HCT116 (cell line): Measurements from ENCODE around the gene IFNL3. TPM values are rescaled to one million over a fixed set of nuclear protein-coding genes. Genes with fewer than 3 reads are reported as not detected.

ENCODE experiments used
- ATAC-seq: fragments of 200-7000 bp; cut with Tn5 transposase; 2 replicates; pipeline ENCODE4 v1.9.1; 2020; ENCODE audit warnings: mild to moderate bottlenecking, moderate library complexity
- BruUV-seq: library from RNA; stranded (reverse); fragments of 400-500 nt; replicated peaks from 2 replicates; lab custom pipeline; 2021; lab: Mats Ljungman, UMichigan
- CTCF ChIA-PET: fragments of 300-600 bp; sonication (Branson Sonifier 250); formaldehyde crosslinking; loops from one replicate; lab custom pipeline; 2021; ENCODE audit warnings: antibody characterized with exemption; lab: Charles Lee
- POLR2A ChIA-PET: fragments of 300-600, 350-600 bp; sonication (Branson Sonifier 250); formaldehyde crosslinking; loops from one replicate; lab custom pipeline; 2021; ENCODE audit warnings: antibody characterized with exemption; lab: Charles Lee
- RAD21 ChIA-PET, 2 experiments: fragments of 300-600 bp; sonication (Branson Sonifier 250); formaldehyde crosslinking; loops; one replicate each; lab custom pipeline; 2023; ENCODE audit warnings: low total read pairs in 2 of 2; ENCODE audit not compliant: uncharacterized antibody in 2 of 2, unreplicated experiment in 2 of 2, low non-redundant PET in 1 of 2; lab: Charles Lee
- DNase-seq: peaks from one replicate; pipeline ENCODE4 v3.0.0-alpha.2; 2010; ENCODE audit warnings: low read depth, low spot score
- H2AFZ ChIP-seq: fragments of 200-600 bp; shearing (Covaris generic), sonication (generic); 2 replicates; pipeline ENCODE4 v1.6.1; 2017; ENCODE audit warnings: low read depth, mixed run types, mixed read lengths, antibody characterized with exemption, low read length; ENCODE audit not compliant: poor library complexity, severe bottlenecking
- H3K27ac ChIP-seq: 2 replicates; pipeline ENCODE4 v1.5.1; 2012; ENCODE audit warnings: low read depth, low read length
- H3K27me3 ChIP-seq: fragments of 200-600 bp; sonication (generic); 2 replicates; pipeline ENCODE4 v1.6.1; 2016; ENCODE audit warnings: mixed run types, low read length, mixed read lengths; ENCODE audit not compliant: insufficient read depth
- H3K36me3 ChIP-seq, 2 experiments: fragments of 200-500 bp in 1 of 2; fragments of 200-600 bp in 1 of 2; sonication (Bioruptor generic) in 1 of 2; sonication (generic) in 1 of 2; 2 replicates each; pipeline versions ENCODE4 v1.5.1 to v1.6.1; 2014 to 2016; ENCODE audit warnings: low read length in 2 of 2, inconsistent platforms in 1 of 2, mixed read lengths in 1 of 2, mixed run types in 1 of 2; ENCODE audit not compliant: insufficient read depth in 2 of 2, control insufficient read depth in 1 of 2
- H3K4me1 ChIP-seq, 2 experiments: fragments of 200-600 bp in 1 of 2; sonication (generic) in 1 of 2; 2 replicates each; pipeline versions ENCODE4 v1.5.1 to v1.6.1; 2012 to 2017; ENCODE audit warnings: low read length in 2 of 2, inconsistent platforms in 1 of 2, mild to moderate bottlenecking in 1 of 2, mixed read lengths in 1 of 2, mixed run types in 1 of 2, moderate library complexity in 1 of 2; ENCODE audit not compliant: insufficient read depth in 2 of 2, control insufficient read depth in 1 of 2
- H3K4me2 ChIP-seq: fragments of 200-600 bp; sonication (generic); 2 replicates; pipeline ENCODE4 v1.6.1; 2017; ENCODE audit warnings: mixed run types, low read length, mixed read lengths
- H3K4me3 ChIP-seq, 2 experiments: fragments of 200-600 bp in 1 of 2; sonication (generic) in 1 of 2; replicated peaks in 1 of 2; 2 replicates each; pipeline ENCODE4 v1.5.1; 2011 to 2016; ENCODE audit warnings: low read length in 2 of 2, control low read depth in 1 of 2, low read depth in 1 of 2, mild to moderate bottlenecking in 1 of 2, mixed read lengths in 1 of 2, mixed run types in 1 of 2
- H3K79me2 ChIP-seq: fragments of 200-600 bp; sonication (generic); 2 replicates; pipeline ENCODE4 v1.6.1; 2017; ENCODE audit warnings: mild to moderate bottlenecking, mixed run types, low read length, moderate library complexity, mixed read lengths; ENCODE audit not compliant: insufficient read depth
- H3K9ac ChIP-seq: fragments of 200-600 bp; sonication (generic); 2 replicates; pipeline ENCODE4 v1.6.1; 2016; ENCODE audit warnings: low read length, mixed read lengths
- H3K9me2 ChIP-seq: fragments of 200-600 bp; sonication (generic), shearing (Covaris generic); 2 replicates; pipeline ENCODE4 v1.6.1; 2017; ENCODE audit warnings: mixed run types, mild to moderate bottlenecking, moderate library complexity; ENCODE audit not compliant: insufficient read depth
- H3K9me3 ChIP-seq, 2 experiments: fragments of 200-500 bp in 1 of 2; fragments of 200-600 bp in 1 of 2; sonication (Bioruptor generic) in 1 of 2; sonication (generic) in 1 of 2; 2 replicates each; pipeline ENCODE4 v1.6.1; 2014 to 2017; ENCODE audit warnings: low read length in 2 of 2, mixed read lengths in 2 of 2, inconsistent platforms in 1 of 2, low read depth in 1 of 2, mild to moderate bottlenecking in 1 of 2, mixed run types in 1 of 2, moderate library complexity in 1 of 2; ENCODE audit not compliant: control insufficient read depth in 1 of 2, insufficient read depth in 1 of 2
- H4K20me1 ChIP-seq: fragments of 200-600 bp; sonication (generic), shearing (Covaris generic); 2 replicates; pipeline ENCODE4 v1.6.1; 2017; ENCODE audit warnings: mixed run types, mild to moderate bottlenecking, moderate library complexity; ENCODE audit not compliant: insufficient read depth
- EGR1 ChIP-seq: IDR thresholded peaks from 2 replicates; pipeline ENCODE4 v1.6.1; 2012; ENCODE audit warnings: low read depth
- ELF1 ChIP-seq: IDR thresholded peaks from 2 replicates; pipeline ENCODE4 v1.6.1; 2012; ENCODE audit warnings: low read depth, borderline replicate concordance
- POLR2A ChIP-seq: IDR thresholded peaks from 2 replicates; pipeline ENCODE4 v1.7.0; 2011; ENCODE audit warnings: borderline replicate concordance; ENCODE audit not compliant: insufficient read depth, insufficient read length; ENCODE audit errors: extremely low read depth
- POLR2AphosphoS5 ChIP-seq: IDR thresholded peaks from 2 replicates; pipeline ENCODE4 v1.6.1; 2011; ENCODE audit warnings: mild to moderate bottlenecking, low read depth, low read length, moderate library complexity
- REST ChIP-seq: IDR thresholded peaks from 2 replicates; pipeline ENCODE4 v1.6.1; 2012; ENCODE audit warnings: low read depth
- SRF ChIP-seq: IDR thresholded peaks from 2 replicates; pipeline ENCODE4 v1.6.1; 2012; ENCODE audit warnings: low read depth
- TCF7L2 ChIP-seq: IDR thresholded peaks from 2 replicates; pipeline ENCODE4 v1.7.0; 2011; ENCODE audit warnings: borderline replicate concordance, inconsistent platforms; ENCODE audit not compliant: insufficient read depth, insufficient read length; ENCODE audit errors: extremely low read depth
- intact Hi-C: fragments of 100-400 bp; cut with micrococcal nuclease; formaldehyde crosslinking; loops from 2 replicates; pipeline ENCODE4 v1.10.0; 2022
- total RNA-seq: library from RNA; stranded (reverse); gene quantifications from one replicate; pipeline ENCODE4 v1.2.1, GENCODE V29; 2021; ENCODE audit not compliant: unreplicated experiment

Gene IFNL3
- total RNA-seq, 1 experiment from 2014 or later = not detected

DNA sequence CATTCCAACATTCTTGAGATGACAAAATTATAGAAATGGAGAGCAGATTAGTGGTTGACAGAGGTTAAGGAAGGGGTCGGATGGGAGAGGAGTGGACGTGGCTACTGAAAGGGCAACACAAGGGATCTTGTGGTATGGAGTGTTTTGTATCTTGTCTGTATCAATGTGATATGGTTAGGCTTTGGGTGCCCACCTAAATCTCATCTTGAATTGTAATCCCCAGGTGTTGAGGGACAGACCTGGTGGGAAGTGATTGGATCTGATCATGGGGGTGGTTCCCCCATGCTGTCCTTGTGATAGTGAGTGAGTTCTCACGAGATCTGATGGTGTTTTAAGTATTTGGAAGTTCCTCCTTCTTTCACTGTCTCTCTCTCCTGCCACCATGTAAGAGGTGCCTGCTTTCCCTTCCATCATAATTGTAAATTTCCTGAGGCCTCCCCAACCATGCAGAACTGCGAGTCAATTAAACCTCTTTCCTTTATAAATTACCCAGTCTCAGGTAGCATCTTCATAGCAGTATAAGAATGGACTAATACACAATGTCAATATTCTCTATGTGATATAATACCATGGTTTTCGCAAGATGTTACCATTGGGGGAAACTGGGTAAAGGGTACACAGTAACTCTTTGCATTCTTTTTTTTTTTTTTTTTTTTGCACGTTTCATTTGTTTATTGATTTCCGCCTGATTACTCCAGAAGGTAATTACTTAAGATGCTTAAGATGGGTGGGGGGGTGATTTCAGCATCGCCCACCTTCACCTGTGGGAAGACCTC is 8.8 kb upstream of the IFNL3 start:
- DNase-seq (no peak), ATAC-seq (no peak)
- RAD21 ChIA-PET = no interaction called here
- POLR2A ChIA-PET = no interaction called here
- CTCF ChIA-PET = no interaction called here
- Histone ChIP-seq H3K36me3 (no peaks in the 10 kb centered on the region), H3K9ac (no peak overlapping the region), H3K4me1 (peaks cover 3 to 12% of the 10 kb centered on the region in 2 experiments; a peak in 2 of 4 replicates), H3K27me3 (no peaks in the 10 kb centered on the region), H3K9me3 (no peaks in the 10 kb centered on the region), H3K4me2 (no peak overlapping the region), H3K79me2 (no peaks in the 10 kb centered on the region), H4K20me1 (no peaks in the 10 kb centered on the region), H2AFZ (no peak overlapping the region), H3K9me2 (no peaks in the 10 kb centered on the region), H3K27ac (no peak overlapping the region), H3K4me3 (no peak overlapping the region)
- intact Hi-C loops = no loop called here
- BruUV-seq = no TSS peak
- TF ChIP-seq EGR1 (no peak), POLR2A (no peak), ELF1 (no peak), POLR2AphosphoS5 (no peak), SRF (no peak)

DNA sequence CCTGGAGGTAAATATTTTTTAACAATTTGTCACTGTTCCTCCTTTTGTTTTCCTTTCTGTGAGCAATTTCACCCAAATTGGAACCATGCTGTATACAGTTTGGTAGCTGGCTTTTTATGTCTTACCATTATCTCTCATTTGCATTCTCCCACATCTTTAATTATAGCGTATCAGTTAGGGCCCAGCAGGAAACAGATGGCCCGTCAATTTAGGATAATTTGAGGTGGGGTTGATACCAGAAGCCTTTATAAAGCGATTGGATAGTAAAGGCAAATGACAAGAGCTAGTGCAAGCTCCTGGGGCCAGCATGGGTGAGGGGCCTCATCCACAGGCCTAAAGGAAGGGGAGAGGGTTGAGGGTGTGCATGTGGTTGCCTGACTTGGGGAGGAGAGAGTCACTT is 7.7 kb upstream of the IFNL3 start:
- Histone ChIP-seq H3K27me3 (no peaks in the 10 kb centered on the region), H4K20me1 (no peaks in the 10 kb centered on the region), H2AFZ (no peak overlapping the region), H3K79me2 (no peaks in the 10 kb centered on the region), H3K9ac (no peak overlapping the region), H3K4me3 (no peak overlapping the region), H3K36me3 (no peaks in the 10 kb centered on the region), H3K9me3 (no peaks in the 10 kb centered on the region), H3K4me1 (peaks cover 0 to 6% of the 10 kb centered on the region in 2 experiments; a peak in 1 of 4 replicates), H3K9me2 (no peaks in the 10 kb centered on the region), H3K27ac (no peak overlapping the region), H3K4me2 (no peak overlapping the region)
- CTCF ChIA-PET = no interaction called here
- ATAC-seq (no peak), DNase-seq (no peak)
- TF ChIP-seq REST = no peak
- TF ChIP-seq TCF7L2 = no peak
- POLR2A ChIA-PET = no interaction called here
- no TSS peak for BruUV-seq
- RAD21 ChIA-PET = no interaction called here
- intact Hi-C loops = no loop called here
